GM04503 (cell line): Measurements from ENCODE around the gene CAMTA1.
A peak's percentile ranks its signal among the peaks of the same experiment; 100 is the strongest.

Experiments
- DNase-seq: peaks from one replicate; pipeline ENCODE4 v3.0.0-alpha.2; 2012; ENCODE audit warnings: low read depth

Gene CAMTA1

GRCh38 chr1:7536891-7537591, 751.8 kb downstream of the CAMTA1 start:
- DNase-seq = no peak

- no peak for DNase-seq
Measured at GRCh38 chr1:7538033-7538432, 752.8 kb downstream of the CAMTA1 start.

- no peak for DNase-seq
Measured at GRCh38 chr1:7538849-7539768, 753.9 kb downstream of the CAMTA1 start.

- DNase-seq = no peak
Measured at GRCh38 chr1:7539769-7540175, 754.5 kb downstream of the CAMTA1 start.

- no peak for DNase-seq
Measured at GRCh38 chr1:7540816-7541215, 755.6 kb downstream of the CAMTA1 start.

- no peak for DNase-seq
Measured at GRCh38 chr1:7541629-7542028, 756.4 kb downstream of the CAMTA1 start.

- DNase-seq = no peak
Measured at GRCh38 chr1:7543718-7544090, 758.5 kb downstream of the CAMTA1 start.

- peak; percentile 31 for DNase-seq
Measured at GRCh38 chr1:7549277-7550161, 764.3 kb downstream of the CAMTA1 start.

GRCh38 chr1:7550261-7550865, 765.1 kb downstream of the CAMTA1 start:
- no peak for DNase-seq

- DNase-seq = no peak
Measured at GRCh38 chr1:7550981-7551380, 765.7 kb downstream of the CAMTA1 start.

- no peak for DNase-seq
Measured at GRCh38 chr1:7551442-7551841, 766.2 kb downstream of the CAMTA1 start.

- DNase-seq = no peak
Measured at GRCh38 chr1:7552402-7552801, 767.1 kb downstream of the CAMTA1 start.

- DNase-seq = no peak
Measured at GRCh38 chr1:7553042-7553690, 767.9 kb downstream of the CAMTA1 start.

GRCh38 chr1:7554385-7555235, 769.4 kb downstream of the CAMTA1 start:
- no peak for DNase-seq

- DNase-seq = no peak
Measured at GRCh38 chr1:7555391-7556185, 770.3 kb downstream of the CAMTA1 start.

- no peak for DNase-seq
Measured at GRCh38 chr1:7557301-7557891, 772.1 kb downstream of the CAMTA1 start.

- DNase-seq = no peak
Measured at GRCh38 chr1:7558041-7558461, 772.8 kb downstream of the CAMTA1 start.

- no peak for DNase-seq
Measured at GRCh38 chr1:7558481-7558880, 773.2 kb downstream of the CAMTA1 start.
